ENCODE results near the gene PDE8B. TPM values are rescaled to one million over a fixed set of nuclear protein-coding genes. Genes with fewer than 3 reads are reported as not detected.

The PDE8B gene
- polyA plus RNA-seq, 1 donor (not counting 4 experiments of a cell fraction or from before 2014, with no cell fraction given), result not detected

GRCh38 chr5:77398896-77399295 is 188.4 kb downstream of the PDE8B start:
- TF ChIP-seq, protein P1, sequence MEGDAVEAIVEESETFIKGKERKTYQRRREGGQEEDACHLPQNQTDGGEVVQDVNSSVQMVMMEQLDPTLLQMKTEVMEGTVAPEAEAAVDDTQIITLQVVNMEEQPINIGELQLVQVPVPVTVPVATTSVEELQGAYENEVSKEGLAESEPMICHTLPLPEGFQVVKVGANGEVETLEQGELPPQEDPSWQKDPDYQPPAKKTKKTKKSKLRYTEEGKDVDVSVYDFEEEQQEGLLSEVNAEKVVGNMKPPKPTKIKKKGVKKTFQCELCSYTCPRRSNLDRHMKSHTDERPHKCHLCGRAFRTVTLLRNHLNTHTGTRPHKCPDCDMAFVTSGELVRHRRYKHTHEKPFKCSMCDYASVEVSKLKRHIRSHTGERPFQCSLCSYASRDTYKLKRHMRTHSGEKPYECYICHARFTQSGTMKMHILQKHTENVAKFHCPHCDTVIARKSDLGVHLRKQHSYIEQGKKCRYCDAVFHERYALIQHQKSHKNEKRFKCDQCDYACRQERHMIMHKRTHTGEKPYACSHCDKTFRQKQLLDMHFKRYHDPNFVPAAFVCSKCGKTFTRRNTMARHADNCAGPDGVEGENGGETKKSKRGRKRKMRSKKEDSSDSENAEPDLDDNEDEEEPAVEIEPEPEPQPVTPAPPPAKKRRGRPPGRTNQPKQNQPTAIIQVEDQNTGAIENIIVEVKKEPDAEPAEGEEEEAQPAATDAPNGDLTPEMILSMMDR (optimal IDR thresholded peaks at IDR 0.05 in 1 of 3, IDR thresholded peaks at IDR 0.05 in 1 of 3, conservative IDR thresholded peaks at IDR 0.05 in 1 of 3; ENCODE audit: extremely low read depth in 1 of 3, insufficient read depth in 2 of 3, low read length in 3 of 3), result no peak
- TF ChIP-seq EZH2 (IDR thresholded peaks at IDR 0.05; ENCODE audit: low read length), result no peak
- H3K9me3 ChIP-seq (ENCODE audit: control insufficient read depth, low read depth, low read length), result no peaks in the 10 kb centered on the region
- FAIRE-seq (no peak), DNase-seq (ENCODE audit: low read depth, low spot score) (no peak)
- H3K79me2 ChIP-seq (ENCODE audit: control insufficient read depth, insufficient read depth, low read length), result no peaks in the 10 kb centered on the region
- no peak overlapping the region for H3K9ac ChIP-seq (ENCODE audit: control insufficient read depth, extremely low read depth, insufficient read depth, low read length)
- no peaks in the 10 kb centered on the region for H3K27me3 ChIP-seq (ENCODE audit: control insufficient read depth, extremely low read depth, insufficient read depth, low read length)
- H3K9me1 ChIP-seq (ENCODE audit: control insufficient read depth, extremely low read depth, insufficient read depth, low read length), result no peaks in the 10 kb centered on the region
- dilution Hi-C loops (cut with MboI; ENCODE audit: extremely low pct_ligation_motif_present, low sequenced_read_pairs), result no loop called here
- no peak overlapping the region for H3K4me2 ChIP-seq (ENCODE audit: control insufficient read depth, extremely low read depth, insufficient read depth, low read depth, low read length)
- H2AFZ ChIP-seq (ENCODE audit: control insufficient read depth, low read length), result no peak overlapping the region
- no peak overlapping the region for H3K4me3 ChIP-seq (ENCODE audit: control insufficient read depth in 2 of 3, extremely low read depth in 1 of 3, insufficient read depth in 2 of 3, low read depth in 1 of 3, low read length in 3 of 3)
- no peaks in the 10 kb centered on the region for H4K20me1 ChIP-seq (ENCODE audit: control insufficient read depth, extremely low read depth, insufficient read depth, low read length)
- H3K36me3 ChIP-seq (ENCODE audit: control insufficient read depth in 2 of 2, extremely low read depth in 1 of 2, insufficient read depth in 2 of 2, low read length in 2 of 2), result no peaks in the 10 kb centered on the region
- H3K27ac ChIP-seq (ENCODE audit: control insufficient read depth, insufficient read depth, low read length), result no peak overlapping the region
- H3K4me1 ChIP-seq (ENCODE audit: control insufficient read depth, extremely low read depth, insufficient read depth, low read length), result no peaks in the 10 kb centered on the region

DNA sequence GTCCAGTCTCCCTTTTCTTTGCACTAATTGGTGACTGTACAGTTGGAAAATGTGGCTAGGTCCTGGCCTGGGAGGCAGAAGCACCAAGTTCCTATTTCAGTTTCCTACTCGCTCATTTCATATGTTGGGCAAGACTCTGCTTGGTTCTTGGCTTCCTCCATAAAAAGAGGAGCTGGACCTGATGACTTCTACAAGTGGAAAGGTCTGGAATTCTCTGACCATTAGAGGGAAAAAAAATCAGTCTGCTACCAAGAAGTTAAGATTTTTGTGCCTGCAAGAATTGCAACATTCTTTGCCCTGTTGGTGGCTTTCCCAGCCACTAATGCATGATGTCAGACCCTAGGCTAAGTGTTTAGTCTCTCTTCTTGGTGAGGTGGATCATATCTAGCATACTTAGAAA is 190.2 kb downstream of the PDE8B start:
- H3K9me3 ChIP-seq (ENCODE audit: control insufficient read depth, low read depth, low read length), result no peaks in the 10 kb centered on the region
- H2AFZ ChIP-seq (ENCODE audit: control insufficient read depth, low read length), result no peak overlapping the region
- no peak overlapping the region for H3K27ac ChIP-seq (ENCODE audit: control insufficient read depth, insufficient read depth, low read length)
- no peak overlapping the region for H3K9ac ChIP-seq (ENCODE audit: control insufficient read depth, extremely low read depth, insufficient read depth, low read length)
- TF ChIP-seq, protein P1 (optimal IDR thresholded peaks at IDR 0.05 in 1 of 3, IDR thresholded peaks at IDR 0.05 in 1 of 3, conservative IDR thresholded peaks at IDR 0.05 in 1 of 3; ENCODE audit: extremely low read depth in 1 of 3, insufficient read depth in 2 of 3, low read length in 3 of 3), result no peak
- no peak for TF ChIP-seq EZH2 (IDR thresholded peaks at IDR 0.05; ENCODE audit: low read length)
- H3K4me2 ChIP-seq (ENCODE audit: control insufficient read depth, extremely low read depth, insufficient read depth, low read depth, low read length), result no peak overlapping the region
- H3K4me1 ChIP-seq (ENCODE audit: control insufficient read depth, extremely low read depth, insufficient read depth, low read length), result no peaks in the 10 kb centered on the region
- DNase-seq (ENCODE audit: low read depth, low spot score) (no peak), FAIRE-seq (no peak)
- H3K4me3 ChIP-seq (ENCODE audit: control insufficient read depth in 2 of 3, extremely low read depth in 1 of 3, insufficient read depth in 2 of 3, low read depth in 1 of 3, low read length in 3 of 3), result no peak overlapping the region
- no peaks in the 10 kb centered on the region for H3K27me3 ChIP-seq (ENCODE audit: control insufficient read depth, extremely low read depth, insufficient read depth, low read length)
- no peaks in the 10 kb centered on the region for H3K36me3 ChIP-seq (ENCODE audit: control insufficient read depth in 2 of 2, extremely low read depth in 1 of 2, insufficient read depth in 2 of 2, low read length in 2 of 2)
- dilution Hi-C loops (cut with MboI; ENCODE audit: extremely low pct_ligation_motif_present, low sequenced_read_pairs), result no loop called here
- no peaks in the 10 kb centered on the region for H4K20me1 ChIP-seq (ENCODE audit: control insufficient read depth, extremely low read depth, insufficient read depth, low read length)
- no peaks in the 10 kb centered on the region for H3K79me2 ChIP-seq (ENCODE audit: control insufficient read depth, insufficient read depth, low read length)
- no peaks in the 10 kb centered on the region for H3K9me1 ChIP-seq (ENCODE audit: control insufficient read depth, extremely low read depth, insufficient read depth, low read length)

Measured in keratinocyte (primary cell).